IPS-18c (cell line): Measurements from ENCODE around the gene ORC4.
"Not testable (repeated sequence)": the region's sequence is repeated elsewhere in the genome, so short reads cannot be mapped to it uniquely, and the experiment has no call there.

Experiments
- H3K4me3 ChIP-seq: 2 replicates; pipeline ENCODE4 v1.7.0; 2013; ENCODE audit warnings: low read depth, mild to moderate bottlenecking, low read length, moderate library complexity; ENCODE audit not compliant: insufficient read depth
- H3K9me3 ChIP-seq: one replicate; pipeline ENCODE4 v1.6.1; 2013; ENCODE audit warnings: mild to moderate bottlenecking, low read length, moderate library complexity; ENCODE audit not compliant: control insufficient read depth, insufficient read depth

The ORC4 gene

GRCh38 chr2:148022882-148023281 lies 2.3 kb upstream of the ORC4 start:
- Histone ChIP-seq H3K4me3 (no peak overlapping the region), H3K9me3 (no peaks in the 10 kb centered on the region)

- H3K4me3 ChIP-seq, result peak overlapping the region; percentile 79
- H3K9me3 ChIP-seq, result no peaks in the 10 kb centered on the region
Measured at GRCh38 chr2:148022351-148022750, 1.8 kb upstream of the ORC4 start.

DNA sequence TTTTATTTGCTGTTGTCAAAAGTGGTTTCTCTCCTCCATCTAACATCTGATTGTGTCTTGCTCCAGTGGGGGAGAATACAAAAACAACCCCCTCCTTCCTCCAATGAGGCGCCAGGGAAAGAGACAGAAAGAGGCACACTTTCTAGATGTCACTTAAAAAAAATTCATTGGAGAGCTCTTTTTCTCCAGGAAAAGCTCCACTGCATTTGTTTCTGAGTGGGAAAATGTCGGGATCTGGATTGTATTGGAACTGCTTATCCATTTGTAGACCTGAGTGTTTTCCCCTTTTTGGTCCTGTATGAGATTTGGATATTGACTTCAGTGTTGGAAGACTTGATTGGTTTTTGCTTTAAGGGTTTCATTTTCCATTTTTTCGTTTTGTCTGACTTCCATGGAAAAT lies 1.3 kb upstream of the ORC4 start:
- peak overlapping the region; percentile 79 for H3K4me3 ChIP-seq
- no peaks in the 10 kb centered on the region for H3K9me3 ChIP-seq

- Histone ChIP-seq H3K4me3 (peak within 1 kb of the TSS; percentile 92), H3K9me3 (no peaks in the 10 kb centered on the region)
Measured at GRCh38 chr2:148021059-148021861, 723 bp upstream of the ORC4 start, which contains the start of gene MBD5. Gene MBD5 (plus strand): TSS chr2:148021091.

DNA sequence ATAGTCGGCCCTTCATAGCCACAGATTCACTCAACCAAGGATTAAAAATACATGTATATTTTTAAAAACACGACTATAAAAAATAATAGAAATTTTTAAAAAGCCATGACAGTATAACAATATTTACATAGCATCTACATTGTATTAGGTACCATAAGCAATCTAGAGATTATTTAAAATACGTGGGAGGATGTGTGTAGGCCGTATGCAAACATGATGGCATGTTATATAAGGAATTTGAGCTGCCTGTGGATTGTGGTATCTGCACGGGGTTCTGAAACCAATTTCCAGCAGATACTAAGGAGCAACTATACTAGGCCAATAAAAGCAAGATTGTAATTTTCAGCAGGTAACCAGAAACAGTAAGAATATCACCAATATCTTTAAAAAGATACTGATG lies 5.9 kb downstream of the ORC4 start:
- no peaks in the 10 kb centered on the region for H3K9me3 ChIP-seq
- no peak overlapping the region for H3K4me3 ChIP-seq

DNA sequence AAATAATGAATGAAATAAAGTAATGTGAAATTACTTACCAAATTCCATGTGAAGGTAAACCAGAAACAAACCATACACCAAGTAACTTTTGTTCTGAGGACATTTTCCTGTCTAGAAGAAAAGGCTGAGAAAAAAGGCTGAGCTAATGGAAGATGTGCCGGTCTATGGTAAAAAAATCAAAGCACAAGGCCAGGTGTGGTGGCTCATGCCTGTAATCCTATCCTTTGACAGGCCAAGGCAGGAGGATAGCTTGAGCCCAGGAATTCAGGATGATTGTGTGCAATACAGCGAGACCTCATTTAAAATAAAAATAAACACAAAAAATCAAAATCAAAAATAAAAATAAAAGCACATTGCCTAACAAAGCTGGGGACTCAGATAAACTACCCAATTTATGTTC lies 6.7 kb downstream of the ORC4 start:
- Histone ChIP-seq H3K9me3 (no peaks in the 10 kb centered on the region), H3K4me3 (no peak overlapping the region)

GRCh38 chr2:148008411-148008810 lies 12.1 kb downstream of the ORC4 start:
- H3K4me3 ChIP-seq, H3K9me3 ChIP-seq: not testable (repeated sequence)

GRCh38 chr2:148007219-148007900 lies 13.2 kb downstream of the ORC4 start:
- H3K9me3 ChIP-seq, result no peaks in the 10 kb centered on the region
- no peak overlapping the region for H3K4me3 ChIP-seq

- no peaks in the 10 kb centered on the region for H3K9me3 ChIP-seq
- H3K4me3 ChIP-seq, result no peak overlapping the region
Measured at GRCh38 chr2:148006249-148007007, 14.1 kb downstream of the ORC4 start.

GRCh38 chr2:148002420-148002819 lies 18.1 kb downstream of the ORC4 start:
- H3K9me3 ChIP-seq, H3K4me3 ChIP-seq: not testable (repeated sequence)

DNA sequence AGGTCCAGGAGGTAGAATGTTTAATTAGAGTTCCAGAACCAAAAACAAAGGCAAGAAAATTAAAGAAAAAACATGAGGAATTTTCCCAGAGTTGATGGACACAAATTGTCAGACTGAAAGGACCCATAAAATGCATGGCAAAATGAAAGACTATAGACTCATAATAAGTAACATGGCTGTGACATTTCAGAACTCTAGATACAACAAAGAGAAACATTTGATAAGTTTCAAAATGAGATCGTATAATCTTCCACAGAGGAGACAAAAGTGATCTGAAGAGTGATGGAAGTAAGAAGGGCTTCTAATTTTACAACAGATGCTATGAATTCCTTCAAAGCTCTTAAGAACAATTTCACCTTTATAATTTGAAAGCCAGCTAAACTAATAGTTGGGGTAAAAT lies 20.4 kb downstream of the ORC4 start:
- Histone ChIP-seq H3K4me3 (no peak overlapping the region), H3K9me3 (peaks cover 4% of the 10 kb centered on the region)

DNA sequence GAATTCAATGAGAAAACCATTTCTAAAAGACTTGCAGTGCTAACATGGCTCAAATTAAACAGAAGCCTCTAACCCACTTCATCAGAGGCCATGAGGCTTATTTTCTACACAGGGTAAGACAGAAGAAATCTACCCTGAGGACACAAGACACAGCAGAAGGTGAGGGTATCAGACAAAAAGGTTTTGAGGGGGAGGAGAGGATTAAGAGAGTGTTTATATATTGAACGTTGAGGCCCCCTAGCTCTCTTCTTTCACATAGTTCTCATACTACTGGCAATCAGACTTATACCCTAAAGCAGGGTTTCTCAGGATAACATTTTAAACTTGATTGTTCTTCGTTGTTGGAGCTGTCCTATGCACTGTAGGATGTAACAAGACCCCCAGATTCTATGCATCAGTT lies 21.4 kb downstream of the ORC4 start:
- Histone ChIP-seq H3K9me3 (peaks cover 4% of the 10 kb centered on the region), H3K4me3 (no peak overlapping the region)

- Histone ChIP-seq H3K9me3 (peaks cover 4% of the 10 kb centered on the region), H3K4me3 (no peak overlapping the region)
Measured at GRCh38 chr2:147998203-147998602, 22.3 kb downstream of the ORC4 start.

- H3K4me3 ChIP-seq, result no peak overlapping the region
Measured at GRCh38 chr2:147996828-147997227, 23.7 kb downstream of the ORC4 start.

GRCh38 chr2:147994965-147995364 lies 25.6 kb downstream of the ORC4 start:
- H3K9me3 ChIP-seq, result not testable (repeated sequence)

More at GRCh38 chr2:147996828-147997227, 23.7 kb downstream of the ORC4 start:
- peaks cover 4% of the 10 kb centered on the region for H3K9me3 ChIP-seq

GRCh38 chr2:147989809-147990403 lies 30.6 kb downstream of the ORC4 start:
- H3K4me3 ChIP-seq, result no peak overlapping the region
- H3K9me3 ChIP-seq, result no peaks in the 10 kb centered on the region

More at GRCh38 chr2:147994965-147995364, 25.6 kb downstream of the ORC4 start:
- H3K4me3 ChIP-seq, result not testable (repeated sequence)

- no peaks in the 10 kb centered on the region for H3K9me3 ChIP-seq
- H3K4me3 ChIP-seq, result no peak overlapping the region
Measured at GRCh38 chr2:147989102-147989501, 31.4 kb downstream of the ORC4 start.
